Kidney (tissue), 14 donors: ENCODE results near the gene MT4. TPM values are rescaled to one million over a fixed set of nuclear protein-coding genes. Genes with fewer than 3 reads are reported as not detected.

ENCODE experiments used
- DNase-seq, 5 donors: peaks; one replicate each; pipeline ENCODE4 v3.0.0-alpha.2; 2013 to 2020
- FAIRE-seq: peaks from 2 replicates; lab custom pipeline; 2012; peaks lifted over from hg19 to GRCh38; lab: Jason Lieb, UNC
- H3K27ac ChIP-seq, 2 donors: one replicate each; pipeline ENCODE4 v1.7.0; 2013; ENCODE audit warnings: low read depth in 2 of 2, low read length in 2 of 2, inconsistent platforms in 1 of 2
- H3K27me3 ChIP-seq: one replicate; pipeline ENCODE4 v1.7.1; 2013; ENCODE audit warnings: low read length, inconsistent platforms; ENCODE audit not compliant: control insufficient read depth, insufficient read depth
- H3K36me3 ChIP-seq, 3 donors: one replicate each; pipeline versions ENCODE4 v1.7.0 to v1.7.1; 2013; ENCODE audit warnings: low read length in 3 of 3, control low read depth in 1 of 3, inconsistent platforms in 1 of 3; ENCODE audit not compliant: insufficient read depth in 3 of 3, control insufficient read depth in 2 of 3
- H3K4me1 ChIP-seq, 3 donors: one replicate each; pipeline versions ENCODE4 v1.7.0 to v1.7.1; 2013; ENCODE audit warnings: low read length in 3 of 3, inconsistent platforms in 1 of 3, low read depth in 1 of 3; ENCODE audit not compliant: control insufficient read depth in 2 of 3, insufficient read depth in 2 of 3
- H3K4me3 ChIP-seq, 3 donors: one replicate each; pipeline versions ENCODE4 v1.7.0 to v1.8.1; 2013; ENCODE audit warnings: low read length in 3 of 3, control low read depth in 1 of 3, inconsistent platforms in 1 of 3
- H3K9ac ChIP-seq, 3 donors: one replicate each; pipeline versions ENCODE4 v1.7.0 to v1.7.1; 2013; ENCODE audit warnings: low read length in 3 of 3, control low read depth in 1 of 3, inconsistent platforms in 1 of 3
- H3K9me3 ChIP-seq, 3 donors: one replicate each; pipeline versions ENCODE4 v1.7.0 to v1.7.1; 2013; ENCODE audit warnings: low read length in 3 of 3, control low read depth in 1 of 3, inconsistent platforms in 1 of 3; ENCODE audit not compliant: control insufficient read depth in 2 of 3, insufficient read depth in 1 of 3
- CTCF ChIP-seq: IDR thresholded peaks from 3 replicates; pipeline ENCODE4 v1.5.1; 2012; ENCODE audit warnings: mild to moderate bottlenecking, moderate library complexity, borderline replicate concordance; ENCODE audit not compliant: insufficient read depth; ENCODE audit errors: extremely low read depth
- intact Hi-C: fragments of 100-400 bp; cut with DNase I; formaldehyde crosslinking; loops from one replicate; pipeline ENCODE4 v1.11.1; 2022
- polyA plus RNA-seq: library from polyadenylated mRNA; stranded (reverse); fragments of 350-450 nt; fragmentation: Illumina TruSeq; extraction: RNeasy Lipid Tissue Mini Kit (QIAGEN cat#74804); gene quantifications from one replicate; pipeline ENCODE4 v1.2.3, GENCODE V29; 2014; ENCODE audit warnings: low read depth, low replicate concordance; ENCODE audit not compliant: insufficient read depth
- total RNA-seq: library from RNA; stranded (reverse); fragmentation: NEBNext Ultra II Directional; extraction: Animal tissue kit (Norgen Biotek cat#: 25700); gene quantifications from one replicate; pipeline ENCODE4 v1.2.1, GENCODE V29; 2021
- donor health status: control.
- donor health status: control.
- donor health status: control.
- donor health status: control.
- donor health status: control.
- donor health status: DM: yes; HTN: yes; CAD: no.
- donor health status: Normal renal cell carcinoma (clear cell type).

Gene MT4
- total and polyA plus RNA-seq, 2 donors from 2014 or later: not detected

DNA sequence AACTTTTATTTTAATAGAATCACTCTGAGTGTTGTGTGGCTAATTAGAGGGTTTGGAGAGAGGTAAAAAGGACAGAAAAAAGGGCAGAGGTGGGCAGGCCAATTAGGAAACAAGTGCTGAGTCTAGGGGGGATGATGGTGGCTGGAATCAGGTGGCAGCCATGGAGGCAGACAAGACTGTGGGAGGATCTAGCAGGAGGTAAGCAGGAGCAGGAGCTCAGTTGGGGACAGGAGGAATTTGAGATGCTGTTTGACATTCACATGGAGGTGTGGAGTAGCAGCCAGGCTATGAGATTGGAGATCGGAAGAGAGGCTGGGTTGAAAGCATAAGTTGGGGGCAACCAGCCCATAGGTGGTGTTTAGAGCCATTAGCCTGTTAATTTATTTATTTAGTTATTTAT, 3.7 kb upstream of the MT4 start:
- no peaks in the 10 kb centered on the region for H3K27me3 ChIP-seq
- FAIRE-seq (no peak), DNase-seq (no peak)
- H3K27ac ChIP-seq: no peak overlapping the region
- no peak overlapping the region for H3K9ac ChIP-seq
- TF ChIP-seq CTCF: no peak
- intact Hi-C loops: no loop called here
- no peak overlapping the region for H3K4me3 ChIP-seq
- no peaks in the 10 kb centered on the region for H3K9me3 ChIP-seq
- no peaks in the 10 kb centered on the region for H3K36me3 ChIP-seq
- H3K4me1 ChIP-seq: no peaks in the 10 kb centered on the region

DNA sequence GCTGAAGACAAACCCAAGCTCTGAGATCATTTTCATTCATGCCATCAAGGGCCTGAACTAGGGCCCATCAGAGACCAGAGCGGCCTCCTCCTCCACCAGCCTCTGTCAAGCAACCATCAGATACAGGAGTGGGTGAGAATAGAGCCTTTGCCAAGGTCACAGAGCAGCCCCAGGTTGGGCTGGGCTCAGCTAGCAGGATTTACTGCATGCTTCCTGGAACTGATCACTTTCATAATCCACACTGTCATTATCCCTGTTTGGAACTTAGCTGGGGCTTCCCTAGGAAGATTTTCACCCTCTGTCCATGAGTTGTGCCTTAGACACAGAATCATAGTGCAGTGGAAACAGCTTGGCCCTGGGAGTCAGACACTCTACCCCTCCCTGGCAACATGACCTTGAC, 5.1 kb downstream of the MT4 start:
- FAIRE-seq (no peak), DNase-seq (no peak)
- Histone ChIP-seq H3K27ac (no peak overlapping the region), H3K9ac (no peak overlapping the region), H3K36me3 (no peaks in the 10 kb centered on the region), H3K4me1 (no peaks in the 10 kb centered on the region), H3K27me3 (no peaks in the 10 kb centered on the region), H3K4me3 (no peak overlapping the region), H3K9me3 (no peaks in the 10 kb centered on the region)
- no peak for TF ChIP-seq CTCF
- intact Hi-C loops: no loop called here

DNA sequence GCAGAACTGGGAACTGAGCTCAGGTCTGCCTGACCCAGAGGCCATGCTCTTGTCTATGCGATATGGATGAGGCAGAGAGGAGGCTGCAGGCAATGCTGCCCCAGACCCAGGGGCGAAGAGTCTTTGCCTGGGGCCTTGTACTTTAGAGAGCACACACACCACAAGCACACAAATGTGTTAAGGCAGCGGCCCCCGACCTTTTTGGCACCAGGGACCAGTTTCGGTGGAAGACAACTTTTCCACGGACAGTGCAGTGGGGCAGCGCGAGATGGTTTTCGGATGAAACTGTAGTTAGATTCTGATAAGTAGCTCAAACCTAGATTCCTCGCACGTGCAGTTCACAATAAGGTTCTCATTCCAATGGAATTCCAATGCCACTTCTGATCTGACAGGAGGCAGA, 6.7 kb downstream of the MT4 start:
- intact Hi-C loops: no loop called here
- Histone ChIP-seq H3K27me3 (no peaks in the 10 kb centered on the region), H3K27ac (no peak overlapping the region), H3K9me3 (no peaks in the 10 kb centered on the region), H3K9ac (no peak overlapping the region), H3K4me1 (no peaks in the 10 kb centered on the region), H3K36me3 (no peaks in the 10 kb centered on the region), H3K4me3 (no peak overlapping the region)
- DNase-seq (no peak), FAIRE-seq (no peak)
- no peak for TF ChIP-seq CTCF

DNA sequence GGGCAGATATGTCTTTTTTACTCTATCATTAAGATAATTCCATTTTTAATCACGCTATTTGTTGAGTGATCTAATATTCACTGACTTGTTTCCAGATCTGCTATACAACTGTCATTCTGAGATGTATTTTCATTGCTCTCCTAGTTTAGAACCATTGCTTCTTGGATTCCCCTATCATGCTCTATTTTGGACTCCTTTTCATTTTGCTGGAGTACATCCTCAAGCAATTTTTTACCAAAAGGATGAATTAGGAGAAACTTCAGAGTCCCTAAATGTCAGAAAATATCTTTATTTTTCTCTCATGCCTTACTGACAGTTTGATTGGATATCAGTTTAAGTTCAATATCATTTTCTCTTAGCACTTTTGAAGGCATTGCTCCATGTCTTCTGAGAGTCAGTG, 9.8 kb downstream of the MT4 start:
- Histone ChIP-seq H3K27ac (no peak overlapping the region), H3K9ac (no peak overlapping the region), H3K9me3 (no peaks in the 10 kb centered on the region), H3K36me3 (no peaks in the 10 kb centered on the region), H3K27me3 (no peaks in the 10 kb centered on the region), H3K4me1 (peaks cover 0 to 2% (median 0%) of the 10 kb centered on the region in 3 donors), H3K4me3 (no peak overlapping the region)
- TF ChIP-seq CTCF: no peak
- FAIRE-seq: no peak
- intact Hi-C loops: no loop called here
- no peak for DNase-seq
